GM12878 (cell line): Measurements from ENCODE around the gene AADACL2.

Source experiments
- ATF3 ChIP-seq: IDR thresholded peaks from 2 replicates; pipeline ENCODE4 v1.6.1; 2011; ENCODE audit warnings: low read depth, mild to moderate bottlenecking, low read length, moderate library complexity, borderline replicate concordance; ENCODE audit errors: extremely low read depth
- BHLHE40 ChIP-seq, 2 experiments: fragments of 450-650 bp in 1 of 2; IDR thresholded peaks; 2 replicates each; pipeline ENCODE4 v1.6.1; 2011 to 2017; ENCODE audit warnings: low read depth in 2 of 2, borderline replicate concordance in 1 of 2, improper control_type of control experiment in 1 of 2, low read length in 1 of 2, mild to moderate bottlenecking in 1 of 2
- CTCF ChIP-seq, 3 experiments: IDR thresholded peaks in 2 of 3; conservative IDR thresholded peaks in 1 of 3; 2 replicates each; pipeline ENCODE4 v1.5.1; 2011; ENCODE audit warnings: low read depth in 3 of 3, low read length in 3 of 3, mild to moderate bottlenecking in 3 of 3, control low read depth in 2 of 3, moderate library complexity in 2 of 3, inconsistent platforms in 1 of 3, mixed read lengths in 1 of 3; ENCODE audit not compliant: control insufficient read depth in 2 of 3, insufficient read depth in 1 of 3; ENCODE audit errors: extremely low read depth in 1 of 3
- FOXK2 ChIP-seq: fragments of 450-650 bp; IDR thresholded peaks from 2 replicates; pipeline ENCODE4 v1.6.1; 2017; ENCODE audit warnings: mild to moderate bottlenecking, moderate library complexity
- JUND ChIP-seq: IDR thresholded peaks from 2 replicates; pipeline ENCODE4 v1.6.1; 2012; ENCODE audit warnings: low read depth, mild to moderate bottlenecking, low read length, improper control_type of control experiment, moderate library complexity
- KLF5 ChIP-seq: fragments of 450-650 bp; IDR thresholded peaks from 2 replicates; pipeline ENCODE4 v1.6.1; 2014; ENCODE audit warnings: mild to moderate bottlenecking; ENCODE audit not compliant: partially characterized antibody
- MYC ChIP-seq: IDR thresholded peaks from 2 replicates; pipeline ENCODE4 v1.6.1; 2011; ENCODE audit warnings: mild to moderate bottlenecking, low read length, moderate library complexity, inconsistent platforms; ENCODE audit not compliant: insufficient read depth, insufficient replicate concordance, insufficient read length, severe bottlenecking
- NFYB ChIP-seq: IDR thresholded peaks from 2 replicates; pipeline ENCODE4 v1.6.1; 2011; ENCODE audit warnings: low read depth, mild to moderate bottlenecking, low read length, improper control_type of control experiment, moderate library complexity; ENCODE audit not compliant: insufficient read depth
- POLR2A ChIP-seq: IDR thresholded peaks from 2 replicates; pipeline ENCODE4 v1.6.1; 2011; ENCODE audit warnings: low read depth, mild to moderate bottlenecking, low read length
- POLR2AphosphoS5 ChIP-seq: IDR thresholded peaks from 2 replicates; pipeline ENCODE4 v1.6.1; 2011; ENCODE audit warnings: mild to moderate bottlenecking, low read length, inconsistent platforms
- SMC3 ChIP-seq: IDR thresholded peaks from 2 replicates; pipeline ENCODE4 v1.6.1; 2011; ENCODE audit warnings: low read length, improper control_type of control experiment, borderline replicate concordance
- ZNF24 ChIP-seq: fragments of 450-650 bp; IDR thresholded peaks from 2 replicates; pipeline ENCODE4 v1.6.1; 2017; ENCODE audit warnings: antibody characterized with exemption, mild to moderate bottlenecking
- TF ChIP-seq, protein P1 (sequence below): IDR thresholded peaks from 2 replicates; pipeline ENCODE4 v1.6.1; 2011; ENCODE audit warnings: low read depth, low read length, improper control_type of control experiment, borderline replicate concordance
- TF ChIP-seq, protein P2 (sequence below): fragments of 450-650 bp; IDR thresholded peaks from 2 replicates; pipeline ENCODE4 v1.6.1; 2017; ENCODE audit warnings: mild to moderate bottlenecking

GRCh38 chr3:151722856-151723255 is 10.9 kb upstream of the AADACL2 start:
- TF ChIP-seq, protein P1, sequence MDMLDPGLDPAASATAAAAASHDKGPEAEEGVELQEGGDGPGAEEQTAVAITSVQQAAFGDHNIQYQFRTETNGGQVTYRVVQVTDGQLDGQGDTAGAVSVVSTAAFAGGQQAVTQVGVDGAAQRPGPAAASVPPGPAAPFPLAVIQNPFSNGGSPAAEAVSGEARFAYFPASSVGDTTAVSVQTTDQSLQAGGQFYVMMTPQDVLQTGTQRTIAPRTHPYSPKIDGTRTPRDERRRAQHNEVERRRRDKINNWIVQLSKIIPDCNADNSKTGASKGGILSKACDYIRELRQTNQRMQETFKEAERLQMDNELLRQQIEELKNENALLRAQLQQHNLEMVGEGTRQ = no peak
- TF ChIP-seq ATF3 = no peak
- no peak for TF ChIP-seq NFYB
- no peak for TF ChIP-seq POLR2A
- TF ChIP-seq, protein P2, sequence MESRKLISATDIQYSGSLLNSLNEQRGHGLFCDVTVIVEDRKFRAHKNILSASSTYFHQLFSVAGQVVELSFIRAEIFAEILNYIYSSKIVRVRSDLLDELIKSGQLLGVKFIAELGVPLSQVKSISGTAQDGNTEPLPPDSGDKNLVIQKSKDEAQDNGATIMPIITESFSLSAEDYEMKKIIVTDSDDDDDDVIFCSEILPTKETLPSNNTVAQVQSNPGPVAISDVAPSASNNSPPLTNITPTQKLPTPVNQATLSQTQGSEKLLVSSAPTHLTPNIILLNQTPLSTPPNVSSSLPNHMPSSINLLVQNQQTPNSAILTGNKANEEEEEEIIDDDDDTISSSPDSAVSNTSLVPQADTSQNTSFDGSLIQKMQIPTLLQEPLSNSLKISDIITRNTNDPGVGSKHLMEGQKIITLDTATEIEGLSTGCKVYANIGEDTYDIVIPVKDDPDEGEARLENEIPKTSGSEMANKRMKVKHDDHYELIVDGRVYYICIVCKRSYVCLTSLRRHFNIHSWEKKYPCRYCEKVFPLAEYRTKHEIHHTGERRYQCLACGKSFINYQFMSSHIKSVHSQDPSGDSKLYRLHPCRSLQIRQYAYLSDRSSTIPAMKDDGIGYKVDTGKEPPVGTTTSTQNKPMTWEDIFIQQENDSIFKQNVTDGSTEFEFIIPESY = no peak
- no peak for TF ChIP-seq CTCF (IDR thresholded peaks at IDR 0.05 in 2 of 3, conservative IDR thresholded peaks at IDR 0.05 in 1 of 3; ENCODE audit: control insufficient read depth in 2 of 3, extremely low read depth in 1 of 3, insufficient read depth in 1 of 3, low read depth in 3 of 3, low read length in 3 of 3)
- no peak for TF ChIP-seq FOXK2
- no peak for TF ChIP-seq POLR2AphosphoS5
- TF ChIP-seq BHLHE40 (IDR thresholded peaks at IDR 0.05; ENCODE audit: borderline replicate concordance in 1 of 2, low read depth in 2 of 2, low read length in 1 of 2) = no peak
- TF ChIP-seq KLF5 = no peak
- no peak for TF ChIP-seq MYC
- no peak for TF ChIP-seq JUND
- no peak for TF ChIP-seq ZNF24
- TF ChIP-seq SMC3 = no peak
